ENCODE measurements around the gene FXN.

FXN gene

DNA sequence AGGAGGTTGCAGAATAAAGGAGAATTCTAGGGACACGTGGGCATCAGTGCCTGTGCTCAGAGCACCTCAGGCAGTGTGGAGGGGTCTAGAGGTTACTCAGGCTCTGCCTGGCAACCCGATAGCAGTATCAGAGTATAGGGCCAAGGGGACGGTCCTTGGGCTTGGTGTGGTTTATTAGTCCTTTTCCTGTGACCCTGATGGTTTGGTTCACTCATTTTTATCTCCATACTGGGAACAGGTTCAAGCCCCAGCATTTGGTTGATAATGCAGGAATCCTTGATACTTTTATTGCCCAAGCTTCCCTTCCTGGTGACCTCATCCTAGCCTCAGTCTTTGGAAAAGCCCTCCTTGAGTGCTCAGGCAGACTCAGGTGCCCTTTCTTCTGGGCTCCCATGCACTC, 35.5 kb downstream of the FXN start:
- Histone ChIP-seq H3K4me3 (ENCODE audit: low read length) (no peak overlapping the region), H3K36me3 (ENCODE audit: insufficient read depth, low read depth, low read length) (peaks cover 48% of the 10 kb centered on the region), H3K27me3 (ENCODE audit: insufficient read depth, low read length) (no peaks in the 10 kb centered on the region), H3K27ac (ENCODE audit: low read length) (no peak overlapping the region), H3K9me3 (ENCODE audit: insufficient read depth, low read depth, low read length) (no peaks in the 10 kb centered on the region), H3K9ac (ENCODE audit: low read depth, low read length) (no peak overlapping the region), H3K4me1 (ENCODE audit: insufficient read depth, low read length) (peaks cover 4% of the 10 kb centered on the region; the same call in 1 of the 2 replicates)

DNA sequence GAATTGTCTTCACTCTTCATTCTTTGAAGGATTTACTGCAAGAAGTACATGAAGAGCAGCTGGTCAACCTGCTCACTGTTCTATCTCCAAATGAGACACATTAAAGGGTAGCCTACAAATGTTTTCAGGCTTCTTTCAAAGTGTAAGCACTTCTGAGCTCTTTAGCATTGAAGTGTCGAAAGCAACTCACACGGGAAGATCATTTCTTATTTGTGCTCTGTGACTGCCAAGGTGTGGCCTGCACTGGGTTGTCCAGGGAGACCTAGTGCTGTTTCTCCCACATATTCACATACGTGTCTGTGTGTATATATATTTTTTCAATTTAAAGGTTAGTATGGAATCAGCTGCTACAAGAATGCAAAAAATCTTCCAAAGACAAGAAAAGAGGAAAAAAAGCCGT, 37.6 kb downstream of the FXN start:
- Histone ChIP-seq H3K27me3 (ENCODE audit: insufficient read depth, low read length) (no peaks in the 10 kb centered on the region), H3K4me1 (ENCODE audit: insufficient read depth, low read length) (no peaks in the 10 kb centered on the region), H3K4me3 (ENCODE audit: low read length) (no peak overlapping the region), H3K36me3 (ENCODE audit: insufficient read depth, low read depth, low read length) (peaks cover 31% of the 10 kb centered on the region), H3K27ac (ENCODE audit: low read length) (no peak overlapping the region), H3K9ac (ENCODE audit: low read depth, low read length) (no peak overlapping the region), H3K9me3 (ENCODE audit: insufficient read depth, low read depth, low read length) (no peaks in the 10 kb centered on the region)

DNA sequence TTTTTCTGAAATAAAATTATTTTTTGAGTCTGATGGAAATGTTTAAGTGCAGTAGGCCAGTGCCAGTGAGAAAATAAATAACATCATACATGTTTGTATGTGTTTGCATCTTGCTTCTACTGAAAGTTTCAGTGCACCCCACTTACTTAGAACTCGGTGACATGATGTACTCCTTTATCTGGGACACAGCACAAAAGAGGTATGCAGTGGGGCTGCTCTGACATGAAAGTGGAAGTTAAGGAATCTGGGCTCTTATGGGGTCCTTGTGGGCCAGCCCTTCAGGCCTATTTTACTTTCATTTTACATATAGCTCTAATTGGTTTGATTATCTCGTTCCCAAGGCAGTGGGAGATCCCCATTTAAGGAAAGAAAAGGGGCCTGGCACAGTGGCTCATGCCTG, 39.2 kb downstream of the FXN start:
- Histone ChIP-seq H3K4me3 (ENCODE audit: low read length) (no peak overlapping the region), H3K36me3 (ENCODE audit: insufficient read depth, low read depth, low read length) (peaks cover 23% of the 10 kb centered on the region), H3K4me1 (ENCODE audit: insufficient read depth, low read length) (no peaks in the 10 kb centered on the region), H3K9ac (ENCODE audit: low read depth, low read length) (no peak overlapping the region), H3K9me3 (ENCODE audit: insufficient read depth, low read depth, low read length) (no peaks in the 10 kb centered on the region), H3K27me3 (ENCODE audit: insufficient read depth, low read length) (no peaks in the 10 kb centered on the region), H3K27ac (ENCODE audit: low read length) (no peak overlapping the region)

DNA sequence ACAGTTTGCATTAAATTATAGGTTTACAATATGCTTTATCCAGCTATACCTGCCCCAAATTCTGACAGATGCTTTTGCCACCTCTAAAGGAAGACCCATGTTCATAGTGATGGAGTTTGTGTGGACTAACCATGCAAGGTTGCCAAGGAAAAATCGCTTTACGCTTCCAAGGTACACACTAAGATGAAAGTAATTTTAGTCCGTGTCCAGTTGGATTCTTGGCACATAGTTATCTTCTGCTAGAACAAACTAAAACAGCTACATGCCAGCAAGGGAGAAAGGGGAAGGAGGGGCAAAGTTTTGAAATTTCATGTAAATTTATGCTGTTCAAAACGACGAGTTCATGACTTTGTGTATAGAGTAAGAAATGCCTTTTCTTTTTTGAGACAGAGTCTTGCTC, 41.0 kb downstream of the FXN start:
- Histone ChIP-seq H3K27me3 (ENCODE audit: insufficient read depth, low read length) (no peaks in the 10 kb centered on the region), H3K4me3 (ENCODE audit: low read length) (no peak overlapping the region), H3K4me1 (ENCODE audit: insufficient read depth, low read length) (no peaks in the 10 kb centered on the region), H3K27ac (ENCODE audit: low read length) (no peak overlapping the region), H3K36me3 (ENCODE audit: insufficient read depth, low read depth, low read length) (peaks cover 18% of the 10 kb centered on the region), H3K9ac (ENCODE audit: low read depth, low read length) (no peak overlapping the region), H3K9me3 (ENCODE audit: insufficient read depth, low read depth, low read length) (no peaks in the 10 kb centered on the region)

DNA sequence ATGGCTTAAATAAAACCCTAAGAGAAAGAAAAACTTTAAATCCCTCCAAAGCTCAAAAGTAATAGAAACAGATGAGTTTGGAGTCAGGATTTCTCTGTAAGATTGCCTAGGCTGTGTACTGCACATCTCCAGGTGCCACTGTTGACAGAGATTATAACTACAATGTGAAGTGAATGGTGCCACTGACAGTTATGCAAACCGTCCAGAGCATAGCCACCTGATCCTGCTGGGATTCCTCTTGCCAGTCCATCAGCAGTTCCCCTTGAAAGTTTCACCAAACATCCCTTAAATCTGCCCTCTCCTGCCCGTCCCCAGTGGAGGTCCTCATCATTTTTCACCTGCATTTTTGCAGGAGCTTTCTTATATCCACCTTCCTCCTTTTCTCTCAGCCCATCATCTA, 42.5 kb downstream of the FXN start:
- Histone ChIP-seq H3K36me3 (ENCODE audit: insufficient read depth, low read depth, low read length) (peaks cover 5% of the 10 kb centered on the region; the same call in 1 of the 2 replicates), H3K4me3 (ENCODE audit: low read length) (no peak overlapping the region), H3K9ac (ENCODE audit: low read depth, low read length) (no peak overlapping the region), H3K27me3 (ENCODE audit: insufficient read depth, low read length) (no peaks in the 10 kb centered on the region), H3K4me1 (ENCODE audit: insufficient read depth, low read length) (no peaks in the 10 kb centered on the region), H3K27ac (ENCODE audit: low read length) (no peak overlapping the region), H3K9me3 (ENCODE audit: insufficient read depth, low read depth, low read length) (no peaks in the 10 kb centered on the region)

DNA sequence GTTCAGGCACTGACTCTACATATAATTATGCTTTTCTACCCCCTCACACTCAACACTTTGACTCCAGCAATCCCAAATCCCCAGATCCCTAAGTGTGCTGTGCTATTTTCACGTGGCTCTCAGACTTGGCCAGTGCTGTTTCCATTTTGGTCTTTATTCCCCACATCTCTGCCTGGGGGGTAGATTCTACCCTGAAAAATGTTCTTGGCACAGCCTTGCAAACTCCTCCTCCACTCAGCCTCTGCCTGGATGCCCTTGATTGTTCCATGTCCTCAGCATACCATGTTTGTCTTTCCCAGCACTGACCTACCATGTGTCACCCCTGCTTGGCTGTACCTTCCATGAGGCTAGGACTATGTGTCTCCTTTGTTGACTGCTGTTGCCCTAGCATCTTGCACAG, 43.0 kb downstream of the FXN start:
- Histone ChIP-seq H3K9me3 (ENCODE audit: insufficient read depth, low read depth, low read length) (no peaks in the 10 kb centered on the region), H3K27ac (ENCODE audit: low read length) (no peak overlapping the region), H3K9ac (ENCODE audit: low read depth, low read length) (no peak overlapping the region), H3K4me3 (ENCODE audit: low read length) (no peak overlapping the region), H3K4me1 (ENCODE audit: insufficient read depth, low read length) (no peaks in the 10 kb centered on the region), H3K27me3 (ENCODE audit: insufficient read depth, low read length) (no peaks in the 10 kb centered on the region), H3K36me3 (ENCODE audit: insufficient read depth, low read depth, low read length) (no peaks in the 10 kb centered on the region; the same call in 1 of the 2 replicates)

DNA sequence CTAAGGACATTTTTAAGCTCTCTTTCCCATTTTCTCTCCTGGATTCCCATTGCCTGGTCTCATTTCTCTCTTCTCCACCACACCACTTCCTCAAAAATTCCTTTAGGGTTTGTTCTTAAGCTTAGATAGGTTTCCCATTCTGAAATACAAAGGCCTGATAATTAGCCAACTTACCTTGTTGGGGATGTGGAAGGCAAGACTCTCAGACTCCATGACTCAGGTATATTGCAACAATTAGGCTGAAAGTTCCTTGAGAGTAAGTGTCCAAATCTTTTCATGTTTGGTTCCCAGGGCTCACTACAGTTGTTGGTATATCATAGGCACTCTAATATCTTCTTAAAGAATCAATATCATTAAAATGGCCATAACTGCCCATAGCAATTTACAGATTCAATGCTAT, 43.6 kb downstream of the FXN start:
- H3K4me3 ChIP-seq (ENCODE audit: low read length) = no peak overlapping the region
- H3K9me3 ChIP-seq (ENCODE audit: insufficient read depth, low read depth, low read length) = no peaks in the 10 kb centered on the region
- no peaks in the 10 kb centered on the region for H3K36me3 ChIP-seq (ENCODE audit: insufficient read depth, low read depth, low read length)
- H3K27me3 ChIP-seq (ENCODE audit: insufficient read depth, low read length) = no peaks in the 10 kb centered on the region
- H3K9ac ChIP-seq (ENCODE audit: low read depth, low read length) = no peak overlapping the region
- H3K27ac ChIP-seq (ENCODE audit: low read length) = no peak overlapping the region
- H3K4me1 ChIP-seq (ENCODE audit: insufficient read depth, low read length) = no peaks in the 10 kb centered on the region

DNA sequence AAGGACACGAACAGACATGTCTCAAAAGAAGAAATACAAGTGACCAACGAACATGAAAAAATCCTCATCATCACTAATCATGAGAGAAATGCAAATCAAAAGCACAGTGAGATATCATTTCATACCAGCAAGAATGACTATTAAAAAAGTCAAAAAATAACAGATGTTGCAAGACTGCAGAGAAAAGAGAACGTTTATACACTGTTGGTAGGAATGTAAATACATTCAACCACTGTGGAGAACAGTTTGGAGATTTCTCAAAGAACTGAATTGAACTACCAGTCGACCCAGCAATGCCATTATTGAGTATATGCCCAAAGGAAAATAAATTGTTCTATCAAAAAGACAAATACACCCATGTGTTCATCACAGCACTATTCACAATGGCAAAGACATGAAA, 45.7 kb downstream of the FXN start:
- Histone ChIP-seq H3K4me1 (ENCODE audit: insufficient read depth, low read length) (no peaks in the 10 kb centered on the region), H3K9ac (ENCODE audit: low read depth, low read length) (no peak overlapping the region), H3K36me3 (ENCODE audit: insufficient read depth, low read depth, low read length) (no peaks in the 10 kb centered on the region), H3K27ac (ENCODE audit: low read length) (no peak overlapping the region), H3K27me3 (ENCODE audit: insufficient read depth, low read length) (no peaks in the 10 kb centered on the region), H3K9me3 (ENCODE audit: insufficient read depth, low read depth, low read length) (no peaks in the 10 kb centered on the region), H3K4me3 (ENCODE audit: low read length) (no peak overlapping the region)

DNA sequence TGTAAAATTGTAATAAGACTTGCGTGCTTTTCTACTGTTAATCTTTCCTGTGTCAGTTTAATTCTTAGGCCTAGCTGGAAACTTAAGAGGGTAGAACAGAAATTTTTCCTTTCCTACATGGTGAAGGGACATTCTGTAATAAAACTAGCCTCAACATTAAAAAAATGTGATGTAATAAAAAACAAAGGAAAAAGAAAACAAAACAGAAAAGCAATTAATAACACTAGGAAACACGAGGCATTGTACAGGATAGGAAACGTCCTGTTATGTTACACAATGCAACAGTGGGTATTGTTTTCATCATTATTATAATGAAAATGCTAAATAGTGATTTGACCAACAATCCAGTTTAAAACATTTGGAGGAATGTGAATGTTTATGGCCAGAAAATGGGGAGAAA, 47.8 kb downstream of the FXN start:
- no peak overlapping the region for H3K27ac ChIP-seq (ENCODE audit: low read length)
- H3K9me3 ChIP-seq (ENCODE audit: insufficient read depth, low read depth, low read length) = no peaks in the 10 kb centered on the region
- no peak overlapping the region for H3K4me3 ChIP-seq (ENCODE audit: low read length)
- no peaks in the 10 kb centered on the region for H3K27me3 ChIP-seq (ENCODE audit: insufficient read depth, low read length)
- no peaks in the 10 kb centered on the region for H3K36me3 ChIP-seq (ENCODE audit: insufficient read depth, low read depth, low read length)
- H3K4me1 ChIP-seq (ENCODE audit: insufficient read depth, low read length) = no peaks in the 10 kb centered on the region
- no peak overlapping the region for H3K9ac ChIP-seq (ENCODE audit: low read depth, low read length)

DNA sequence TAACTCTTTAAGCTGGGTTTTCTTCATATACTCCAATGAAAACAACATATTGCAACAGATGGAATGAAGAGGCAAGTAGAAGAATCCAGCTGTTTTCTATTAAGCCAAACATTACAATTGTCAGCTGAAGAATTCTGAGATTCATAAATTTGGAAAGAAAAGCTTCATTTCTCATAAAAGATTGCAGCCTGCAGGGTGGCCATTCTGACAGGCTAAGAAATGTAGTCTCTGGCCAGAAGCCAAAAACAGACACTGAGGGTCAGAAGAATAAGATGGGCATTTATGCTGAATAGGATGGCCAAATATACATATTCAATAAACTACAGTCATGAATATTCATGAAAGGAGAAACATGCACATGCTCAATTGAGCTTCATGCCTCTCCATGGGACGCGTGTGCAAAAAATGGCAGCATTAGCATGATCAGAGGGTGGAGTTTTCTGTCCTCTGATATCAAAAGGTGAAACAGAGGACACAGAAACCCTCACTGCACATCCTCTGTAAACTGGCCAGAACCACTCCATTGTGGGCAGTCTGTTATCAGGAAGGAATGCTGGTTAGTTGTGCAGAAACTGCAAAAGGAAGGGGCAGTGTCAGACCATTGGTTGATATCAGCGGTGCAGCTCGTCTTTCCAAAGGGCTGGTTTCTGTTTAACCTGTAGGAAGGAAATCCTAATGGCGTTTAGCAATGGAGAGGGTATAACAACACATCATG, 50.2 kb downstream of the FXN start:
- H3K9me3 ChIP-seq (ENCODE audit: insufficient read depth, low read depth, low read length) = no peaks in the 10 kb centered on the region
- H3K9ac ChIP-seq (ENCODE audit: low read depth, low read length) = no peak overlapping the region
- H3K4me3 ChIP-seq (ENCODE audit: low read length) = no peak overlapping the region
- no peaks in the 10 kb centered on the region for H3K27me3 ChIP-seq (ENCODE audit: insufficient read depth, low read length)
- no peaks in the 10 kb centered on the region for H3K36me3 ChIP-seq (ENCODE audit: insufficient read depth, low read depth, low read length)
- peaks cover 11% of the 10 kb centered on the region; the same call in 1 of the 2 replicates for H3K4me1 ChIP-seq (ENCODE audit: insufficient read depth, low read length)
- no peak overlapping the region for H3K27ac ChIP-seq (ENCODE audit: low read length)

DNA sequence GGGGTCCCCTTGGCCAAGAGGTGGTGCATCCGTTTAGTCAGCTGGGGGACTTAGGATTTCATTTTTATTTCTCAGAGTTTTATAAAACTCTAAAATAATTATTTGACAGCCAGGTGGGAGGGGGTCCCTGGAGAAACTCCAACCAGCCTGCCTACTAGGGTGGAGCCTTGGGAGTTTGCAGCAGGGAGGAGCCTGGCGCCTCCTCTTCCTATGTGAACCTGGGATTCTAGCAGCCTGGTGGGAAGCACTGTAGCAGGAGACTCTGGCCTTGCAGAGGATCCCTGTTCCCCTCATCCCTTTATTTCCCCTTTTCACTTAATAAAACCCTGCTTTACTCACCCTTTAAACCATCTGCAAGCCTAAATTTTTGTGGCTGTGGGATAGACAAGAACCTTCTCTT, 50.8 kb downstream of the FXN start:
- H3K9ac ChIP-seq (ENCODE audit: low read depth, low read length) = no peak overlapping the region
- no peak overlapping the region for H3K27ac ChIP-seq (ENCODE audit: low read length)
- H3K9me3 ChIP-seq (ENCODE audit: insufficient read depth, low read depth, low read length) = no peaks in the 10 kb centered on the region
- H3K4me1 ChIP-seq (ENCODE audit: insufficient read depth, low read length) = peaks cover 14% of the 10 kb centered on the region; the same call in 1 of the 2 replicates
- no peaks in the 10 kb centered on the region for H3K36me3 ChIP-seq (ENCODE audit: insufficient read depth, low read depth, low read length)
- no peaks in the 10 kb centered on the region for H3K27me3 ChIP-seq (ENCODE audit: insufficient read depth, low read length)
- no peak overlapping the region for H3K4me3 ChIP-seq (ENCODE audit: low read length)

DNA sequence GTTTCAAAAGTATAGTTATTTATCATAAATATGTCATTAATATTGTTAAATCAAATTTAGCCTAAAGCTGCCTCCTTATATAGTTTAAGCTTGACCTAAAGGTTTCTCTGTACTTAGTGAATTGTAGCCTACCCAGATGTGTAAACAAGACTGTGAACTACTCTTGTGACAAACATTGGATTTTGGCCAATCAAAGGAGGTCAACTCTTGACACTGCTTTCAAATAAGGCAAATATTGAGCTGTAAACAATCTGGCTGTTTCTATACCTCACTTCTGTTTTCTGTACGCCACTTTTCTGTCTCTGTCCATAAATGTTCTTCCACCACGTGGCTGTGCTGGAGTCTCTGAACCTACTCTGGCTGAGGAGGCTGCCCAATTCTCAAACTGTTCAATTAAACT, 51.2 kb downstream of the FXN start:
- H3K27me3 ChIP-seq (ENCODE audit: insufficient read depth, low read length) = no peaks in the 10 kb centered on the region
- H3K4me1 ChIP-seq (ENCODE audit: insufficient read depth, low read length) = peaks cover 15% of the 10 kb centered on the region; the same call in 1 of the 2 replicates
- H3K9me3 ChIP-seq (ENCODE audit: insufficient read depth, low read depth, low read length) = no peaks in the 10 kb centered on the region
- H3K4me3 ChIP-seq (ENCODE audit: low read length) = no peak overlapping the region
- H3K9ac ChIP-seq (ENCODE audit: low read depth, low read length) = no peak overlapping the region
- no peak overlapping the region for H3K27ac ChIP-seq (ENCODE audit: low read length)
- no peaks in the 10 kb centered on the region for H3K36me3 ChIP-seq (ENCODE audit: insufficient read depth, low read depth, low read length)
